ENCODE measurements around the gene AACS.
"Not testable (repeated sequence)": the region's sequence is repeated elsewhere in the genome, so short reads cannot be mapped to it uniquely, and the experiment has no call there.

Gene AACS

DNA sequence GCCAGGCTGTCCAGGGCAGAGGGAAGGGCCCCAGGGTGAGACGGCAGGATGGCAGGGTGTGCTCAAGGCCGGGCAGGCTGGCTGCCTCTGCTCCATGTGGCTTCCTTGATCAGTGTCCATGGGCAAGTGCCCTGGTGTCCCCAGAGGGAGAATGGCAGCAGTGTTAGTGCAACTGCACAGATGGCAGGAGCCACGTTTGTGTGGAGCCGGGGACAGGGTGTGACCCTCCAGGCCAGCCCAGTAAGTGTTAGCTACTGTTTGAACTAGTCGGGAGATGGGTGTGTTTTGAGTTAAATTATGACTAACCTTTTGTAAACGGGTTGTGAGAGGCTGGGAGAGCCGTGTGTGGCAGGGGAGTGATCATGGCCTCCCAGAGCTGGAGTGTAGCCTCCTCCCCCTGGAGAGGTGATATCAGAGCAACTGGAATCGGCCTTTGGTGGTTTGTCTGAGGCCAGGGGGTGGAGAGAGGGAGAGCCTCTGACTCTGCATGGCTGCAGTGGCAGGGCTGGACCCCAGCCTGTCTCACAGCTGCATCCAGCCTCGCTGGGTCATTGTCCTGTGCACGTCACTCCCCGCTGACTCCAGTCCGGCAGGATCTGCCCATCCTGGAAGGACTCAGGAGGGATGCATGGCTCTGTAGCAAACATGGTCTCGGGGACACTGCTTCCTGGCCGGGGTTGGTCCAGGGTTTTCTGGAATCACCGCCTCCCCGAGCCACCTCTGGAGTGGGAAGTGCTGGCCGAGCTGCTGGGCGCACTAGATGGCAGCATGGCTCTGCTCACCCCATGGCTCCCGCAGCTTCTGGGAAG lies 27.8 kb downstream of the AACS start:
- DNase-seq, result no peak

DNA sequence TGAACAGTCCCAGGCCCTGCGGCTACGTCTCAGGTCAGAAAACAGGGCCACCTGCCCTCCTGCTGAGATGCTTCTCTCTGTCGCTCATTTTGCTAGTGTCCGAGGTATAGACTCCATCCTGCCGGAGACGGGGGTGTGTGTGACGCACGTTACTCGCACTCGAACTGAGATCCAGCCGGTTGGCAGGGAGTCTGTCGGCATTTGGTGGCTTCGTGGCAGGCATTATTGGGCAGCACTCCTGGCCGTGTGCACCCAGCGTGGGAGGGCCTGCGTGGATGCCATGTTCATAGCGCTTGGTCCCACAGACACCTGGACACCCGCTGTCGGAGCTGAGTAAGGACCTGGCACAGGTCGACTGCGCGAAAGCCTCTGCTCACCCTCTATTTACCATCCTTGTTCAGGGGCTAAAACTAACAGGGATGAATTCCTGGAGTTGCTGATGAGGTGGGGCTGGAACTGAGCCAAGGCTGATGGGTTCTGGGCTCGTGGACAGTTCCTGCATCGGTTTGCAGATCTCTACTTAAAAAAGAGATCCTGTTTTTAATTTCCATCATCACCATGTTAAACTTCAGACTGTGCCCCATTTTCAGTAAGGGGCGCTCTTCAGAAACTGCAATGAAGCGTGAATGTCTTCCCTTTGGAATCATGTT lies 28.6 kb downstream of the AACS start:
- DNase-seq, result no peak

DNA sequence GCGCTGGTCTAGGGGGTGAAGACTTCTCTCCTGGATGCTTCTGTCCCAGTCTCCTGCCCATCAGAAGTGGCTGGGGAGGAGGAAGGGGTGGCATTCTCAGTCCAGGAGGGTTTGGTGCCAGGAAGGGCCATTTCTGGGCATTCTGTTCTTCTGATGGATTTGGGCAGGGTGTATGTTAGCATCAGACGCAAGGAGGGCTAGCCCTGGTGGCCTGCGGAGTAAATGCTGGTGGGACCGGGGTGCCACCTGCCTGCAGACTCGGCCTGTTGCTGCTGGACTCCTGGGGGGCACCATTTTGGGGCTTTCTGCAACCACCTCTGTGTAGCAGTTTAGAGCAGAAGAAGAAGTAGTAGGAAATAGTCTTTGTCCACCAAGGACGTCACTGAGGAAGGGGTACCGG lies 31.7 kb downstream of the AACS start:
- DNase-seq, result no peak

DNA sequence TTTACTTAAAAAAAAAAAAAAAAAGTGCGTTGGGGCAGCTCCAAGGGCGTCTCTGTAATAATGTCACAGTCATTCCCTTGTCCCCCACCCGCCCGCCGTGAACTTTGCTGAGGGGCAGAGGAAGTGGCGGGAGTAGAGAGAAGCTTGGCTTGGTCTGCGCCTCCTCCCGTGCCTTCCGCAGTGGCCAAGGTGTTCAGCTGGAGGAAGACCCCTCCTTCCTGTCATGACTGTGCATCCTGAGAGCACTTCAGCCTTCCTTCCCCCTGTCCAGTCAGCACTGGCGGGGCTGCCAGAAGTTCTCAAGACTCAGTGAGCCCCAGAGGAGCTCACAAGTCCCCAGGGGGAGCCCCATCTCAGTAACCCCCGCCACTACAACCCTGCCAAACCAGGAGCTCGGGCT lies 32.2 kb downstream of the AACS start:
- DNase-seq, result no peak

DNA sequence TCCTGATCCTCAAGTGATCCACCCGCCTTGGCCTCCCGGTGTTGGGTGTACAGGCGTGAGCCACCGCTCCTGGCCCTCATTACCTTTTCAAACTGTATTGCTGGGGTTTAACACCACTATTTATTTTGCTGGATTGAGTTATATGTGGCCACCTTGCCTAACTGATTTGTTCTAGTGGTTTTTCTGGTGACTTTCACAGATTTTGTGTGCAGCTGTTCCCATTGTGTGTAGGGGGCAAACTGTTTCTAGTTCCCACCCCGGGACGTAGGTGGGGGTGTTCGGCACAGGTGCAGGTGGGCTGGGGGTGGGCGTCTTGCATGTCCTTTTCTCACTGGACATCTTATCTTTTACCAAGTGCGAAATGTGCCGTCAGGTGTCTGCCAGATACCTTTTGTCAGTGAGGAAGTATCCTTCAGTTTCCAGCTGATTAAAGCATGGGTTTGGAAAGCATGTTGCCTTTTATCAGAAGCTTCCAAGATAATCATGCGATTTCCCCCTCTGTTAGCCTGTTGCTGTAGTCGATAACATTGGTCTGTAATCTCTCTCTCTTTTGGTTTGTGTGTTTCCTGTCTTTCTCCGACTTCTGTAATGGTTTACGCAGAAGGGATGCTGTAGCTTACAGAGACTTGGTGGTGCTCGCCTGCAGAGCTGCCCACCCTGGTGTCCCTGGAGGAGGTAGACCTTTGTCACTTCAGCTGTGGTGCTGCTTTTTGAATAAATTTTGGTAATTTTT lies 33.6 kb downstream of the AACS start:
- DNase-seq, result no peak

DNA sequence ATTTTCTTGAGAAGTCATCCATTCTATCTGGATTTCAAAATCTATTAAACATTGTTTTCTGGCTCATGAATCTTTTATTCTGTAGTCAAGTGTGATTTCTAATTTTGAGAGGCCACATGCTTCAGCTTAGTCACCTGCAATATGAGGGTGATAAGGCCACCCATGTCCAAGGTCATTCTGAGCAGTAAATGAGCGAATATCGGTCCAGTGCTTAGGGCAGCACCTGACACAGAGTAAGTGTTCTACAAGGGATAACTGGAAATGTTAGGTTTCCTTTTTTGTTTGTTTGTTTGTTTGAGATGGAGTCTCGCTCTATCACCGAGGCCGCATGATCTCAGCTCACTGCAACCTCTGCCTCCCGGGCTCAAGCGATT lies 34.2 kb downstream of the AACS start:
- DNase-seq, result no peak

DNA sequence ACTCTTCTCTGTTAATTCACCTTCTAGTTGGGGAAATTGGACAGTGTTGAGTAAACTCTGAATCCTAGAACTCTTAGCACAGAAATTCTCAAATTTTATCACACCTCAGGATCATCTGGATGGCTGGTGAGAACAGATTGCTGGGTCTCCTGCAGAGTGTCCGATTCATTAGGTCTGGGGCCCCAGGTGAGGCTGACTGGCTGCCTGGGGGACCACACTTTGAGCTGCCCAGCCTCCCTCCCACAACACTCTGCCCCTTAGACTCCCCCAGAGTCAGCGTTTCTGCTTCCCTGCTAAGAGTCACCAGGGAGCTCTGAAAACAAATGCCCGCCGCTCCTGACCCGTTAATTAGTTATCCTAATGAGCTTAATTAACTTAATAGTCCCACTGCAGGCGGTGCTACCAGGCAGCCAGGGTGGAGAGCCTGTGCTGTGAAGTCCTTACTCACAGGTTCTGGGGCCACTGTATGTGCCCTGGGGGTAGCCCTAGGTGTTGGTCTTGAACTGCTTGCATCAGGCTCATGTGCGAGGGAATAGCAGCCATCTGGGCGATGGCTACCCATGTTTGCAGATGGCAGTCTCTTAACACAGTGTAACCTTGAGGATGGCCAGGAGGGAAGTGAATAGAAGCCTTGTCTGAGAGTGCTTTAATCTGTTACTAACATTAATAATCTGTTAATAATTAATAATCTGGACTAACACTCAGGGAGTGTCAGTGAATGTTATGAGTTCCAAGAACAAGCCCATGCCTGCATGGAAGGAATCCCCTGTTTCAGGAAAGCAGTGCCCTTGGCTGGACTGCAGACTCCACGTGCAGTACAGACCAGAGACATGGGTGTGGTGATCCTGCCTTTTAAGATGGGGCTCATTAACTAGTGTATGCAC lies 35.6 kb downstream of the AACS start:
- DNase-seq, result no peak

DNA sequence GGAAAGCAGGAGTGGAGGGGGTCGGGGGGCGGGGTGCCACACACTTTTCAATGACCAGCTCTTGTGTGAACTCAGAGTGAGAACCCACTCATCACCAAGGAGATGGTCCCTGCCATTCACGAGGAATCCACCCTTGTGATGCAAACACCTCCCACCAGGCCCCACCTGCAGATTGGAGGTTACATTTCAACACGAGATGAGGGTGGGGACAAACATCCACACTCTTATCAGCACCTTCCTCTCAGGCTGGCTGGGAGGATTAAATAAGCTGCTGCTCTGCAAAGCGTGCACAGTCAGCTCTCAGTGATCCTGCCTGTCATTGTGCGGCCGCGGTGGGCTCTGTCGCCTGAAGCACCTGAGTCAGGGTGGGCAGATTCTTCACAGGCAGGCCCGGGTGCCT lies 39.7 kb downstream of the AACS start:
- DNase-seq, result no peak

DNA sequence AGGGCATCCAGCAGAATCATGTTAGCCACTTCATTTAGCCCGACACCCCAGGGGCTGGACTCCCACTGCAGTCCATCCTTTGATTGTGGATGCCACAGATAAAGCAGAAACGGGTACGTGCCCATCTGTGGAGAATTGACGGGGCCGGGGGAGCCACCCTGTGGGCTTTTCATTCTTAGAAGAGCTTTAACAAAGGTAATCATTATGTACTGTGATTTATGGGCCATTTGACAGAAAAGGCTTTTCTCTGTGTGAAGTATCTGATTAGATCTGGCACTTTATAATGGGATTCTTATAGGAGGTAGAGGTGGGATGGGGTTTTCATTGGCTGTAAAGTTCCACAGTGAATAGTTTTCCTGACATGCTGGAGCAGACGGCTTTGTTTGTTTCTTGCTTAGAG lies 40.4 kb downstream of the AACS start:
- no peak for DNase-seq

DNA sequence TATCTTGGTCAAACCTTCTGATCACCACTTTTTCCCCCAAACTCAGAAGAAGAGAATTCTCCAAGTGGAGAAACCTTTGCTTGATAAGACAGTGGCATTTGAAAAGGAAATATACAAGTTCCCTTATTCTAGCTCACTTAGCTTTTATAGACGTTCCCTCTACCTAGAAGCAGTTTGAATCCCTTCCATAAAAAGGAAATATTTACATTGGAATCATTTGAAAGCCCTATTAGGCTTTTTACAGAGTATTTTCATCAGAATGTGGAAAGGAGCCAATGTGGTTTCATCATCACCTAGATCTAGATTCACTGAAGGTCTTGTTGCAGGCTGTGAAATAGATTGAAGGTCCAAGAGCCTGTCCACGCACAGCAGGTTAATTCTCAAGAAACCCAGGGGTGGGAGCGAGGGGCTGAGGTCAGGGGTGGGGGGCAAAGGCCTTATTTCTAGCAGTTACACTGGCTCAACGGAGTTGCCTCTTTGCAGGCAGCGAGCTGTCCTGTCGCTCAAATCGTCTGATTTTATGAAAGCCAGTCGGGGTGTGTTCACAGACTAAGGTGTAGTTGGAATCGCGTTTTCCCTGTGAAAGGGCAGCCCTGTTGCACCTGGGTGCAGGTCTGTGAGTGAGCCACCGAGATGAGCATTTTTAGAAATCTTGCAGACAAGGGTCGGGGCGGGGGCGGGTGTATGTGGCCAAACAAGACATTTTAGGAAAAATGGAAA lies 45.6 kb downstream of the AACS start:
- no peak for DNase-seq

DNA sequence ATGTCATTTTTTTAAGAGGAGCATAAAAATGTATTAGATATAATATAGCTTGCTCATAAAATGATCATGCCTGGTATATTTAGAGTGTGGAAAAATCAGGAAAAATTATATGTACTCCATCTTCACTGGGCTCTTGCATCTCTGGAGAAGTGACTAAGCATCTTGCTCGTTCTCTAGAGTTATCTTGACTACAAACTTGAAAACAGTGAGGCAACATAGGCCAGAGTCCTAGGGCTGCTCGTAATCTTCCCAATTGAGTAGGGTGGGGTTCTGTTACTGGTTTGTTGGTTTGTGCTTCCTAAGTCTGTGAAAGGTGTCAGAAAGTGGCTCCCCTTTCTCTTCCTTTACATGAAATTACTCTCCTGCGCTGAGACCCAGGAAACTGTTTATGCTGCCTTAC lies 46.2 kb downstream of the AACS start:
- no peak for DNase-seq

DNA sequence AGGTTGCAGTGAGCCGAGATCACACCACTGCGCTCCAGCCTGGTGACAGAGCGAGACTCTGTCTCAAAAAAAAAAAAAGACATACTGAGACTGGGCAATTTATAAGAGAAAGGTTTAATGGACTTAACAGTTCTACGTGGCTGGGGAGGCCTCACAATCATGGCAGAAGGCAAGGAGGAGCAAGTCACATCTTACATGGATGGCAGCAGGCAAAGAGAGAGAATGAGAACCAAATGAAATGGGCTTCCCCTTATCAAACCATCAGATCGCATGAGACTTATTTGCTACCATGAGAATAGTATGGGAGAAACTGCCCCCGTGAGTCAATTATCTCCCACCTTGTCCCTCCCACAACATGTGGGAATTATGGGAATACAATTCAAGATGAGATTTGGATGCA lies 47.4 kb downstream of the AACS start:
- DNase-seq, result not testable (repeated sequence)

DNA sequence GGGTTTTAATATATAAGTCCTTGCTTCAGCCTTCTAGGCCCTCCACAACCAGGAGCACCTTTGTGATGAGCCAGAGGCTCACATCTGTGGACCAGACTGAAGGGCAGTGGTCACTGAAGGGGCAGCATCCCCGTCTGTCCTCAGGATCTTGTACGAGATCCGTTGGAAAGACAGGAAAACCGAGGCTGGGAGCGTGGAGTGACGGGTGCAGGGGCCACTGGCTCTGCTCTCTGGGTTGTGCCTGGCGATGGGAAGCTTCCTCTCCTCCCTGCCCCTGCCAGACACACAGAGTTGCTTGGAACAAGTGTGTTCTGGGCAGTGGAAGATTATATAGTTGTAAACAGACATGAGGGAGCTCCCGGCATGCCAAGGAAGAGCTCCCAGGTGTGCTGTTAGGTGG lies 48.0 kb downstream of the AACS start:
- no peak for DNase-seq

DNA sequence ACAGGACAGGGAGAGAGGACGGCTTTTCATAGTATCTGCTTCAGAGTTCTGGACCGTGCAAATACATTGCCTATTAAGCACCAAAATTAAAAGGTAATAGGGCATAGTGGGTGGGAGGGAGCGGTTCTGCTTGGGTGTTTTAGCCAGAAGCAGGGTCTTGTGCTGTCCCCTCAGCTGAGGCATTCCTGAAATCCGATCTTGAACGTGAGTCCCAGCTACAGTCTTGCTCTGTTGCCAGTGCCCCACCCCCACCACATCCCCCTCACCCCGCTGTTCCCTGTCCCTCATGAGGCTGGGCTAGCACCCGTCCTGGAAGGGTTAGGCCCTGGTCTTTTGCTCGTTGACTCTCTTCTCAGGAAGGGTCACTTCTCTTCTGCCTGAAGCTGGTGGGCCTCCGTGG lies 48.6 kb downstream of the AACS start:
- no peak for DNase-seq

DNA sequence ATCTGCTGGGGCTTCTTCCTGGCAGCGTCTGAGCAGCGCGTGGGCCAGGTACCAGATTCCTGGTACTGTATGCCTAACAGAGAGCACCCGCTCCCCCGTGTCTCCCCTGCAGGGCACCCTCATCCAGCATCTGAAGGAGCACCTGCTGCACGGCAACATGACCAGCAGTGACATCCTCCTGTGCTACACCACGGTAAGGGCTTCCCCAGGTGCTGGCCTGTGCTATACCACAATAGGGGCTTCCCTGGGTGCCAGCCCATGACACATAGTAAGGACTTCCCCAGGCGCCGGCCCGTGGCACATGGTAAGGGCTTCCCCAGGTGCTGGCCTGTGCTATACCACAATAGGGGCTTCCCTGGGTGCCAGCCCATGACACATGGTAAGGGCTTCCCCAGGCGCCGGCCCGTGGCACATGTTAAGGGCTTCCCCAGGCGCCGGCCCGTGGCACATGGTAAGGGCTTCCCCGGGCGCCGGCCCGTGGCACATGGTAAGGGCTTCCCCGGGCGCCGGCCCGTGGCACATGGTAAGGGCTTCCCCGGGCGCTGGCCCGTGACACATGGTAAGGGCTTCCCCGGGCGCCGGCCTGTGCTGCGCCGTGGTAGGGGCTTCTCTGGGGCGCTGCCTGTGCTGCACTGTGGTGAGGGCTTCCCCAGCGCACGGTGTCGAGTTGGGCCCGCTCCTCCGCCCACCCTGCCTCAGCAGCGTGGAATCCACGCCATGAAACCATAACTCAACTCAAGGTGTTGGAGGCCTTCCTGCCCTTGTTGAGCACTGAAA lies 49.3 kb downstream of the AACS start:
- DNase-seq, result no peak

DNA sequence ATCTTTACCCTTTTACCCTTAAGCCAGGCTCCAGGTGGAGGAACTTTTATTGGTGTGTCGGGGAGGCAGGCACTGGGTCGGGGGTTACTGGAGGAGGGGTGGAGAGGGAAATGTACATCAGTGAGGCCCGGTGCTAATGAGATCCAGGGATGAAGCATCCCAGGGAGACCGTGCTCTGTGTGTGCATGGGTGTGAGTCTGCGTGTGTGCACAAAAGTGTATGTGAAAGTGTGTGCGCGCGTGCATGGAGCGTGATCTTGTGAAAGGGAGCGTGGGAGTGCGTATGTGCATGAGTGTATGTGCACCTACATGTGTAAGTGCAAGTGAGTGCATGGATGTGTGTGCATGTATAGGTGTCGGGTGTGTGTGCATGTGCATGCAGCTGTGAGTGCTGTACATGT lies 55.3 kb downstream of the AACS start:
- DNase-seq, result no peak

DNA sequence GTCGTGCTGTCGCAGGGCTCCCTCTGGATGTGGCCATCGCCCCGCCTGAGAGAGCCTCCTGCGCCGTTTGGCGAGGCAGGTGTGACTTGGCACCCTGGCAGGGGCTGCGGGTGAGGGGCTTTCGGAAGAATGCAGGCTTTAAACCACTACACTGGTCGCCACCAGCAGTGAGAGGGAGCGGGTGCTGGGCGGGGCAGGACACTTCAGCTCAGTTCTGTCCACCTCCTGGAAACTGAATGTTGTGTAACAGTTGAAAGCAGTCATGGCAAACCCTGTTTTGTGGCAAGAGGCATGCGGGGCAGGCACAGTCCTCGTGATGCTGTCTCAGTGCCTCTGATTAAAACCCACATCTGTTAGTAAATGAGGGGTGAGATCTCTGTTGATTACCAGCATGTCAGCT lies 55.9 kb downstream of the AACS start:
- no peak for DNase-seq

DNA sequence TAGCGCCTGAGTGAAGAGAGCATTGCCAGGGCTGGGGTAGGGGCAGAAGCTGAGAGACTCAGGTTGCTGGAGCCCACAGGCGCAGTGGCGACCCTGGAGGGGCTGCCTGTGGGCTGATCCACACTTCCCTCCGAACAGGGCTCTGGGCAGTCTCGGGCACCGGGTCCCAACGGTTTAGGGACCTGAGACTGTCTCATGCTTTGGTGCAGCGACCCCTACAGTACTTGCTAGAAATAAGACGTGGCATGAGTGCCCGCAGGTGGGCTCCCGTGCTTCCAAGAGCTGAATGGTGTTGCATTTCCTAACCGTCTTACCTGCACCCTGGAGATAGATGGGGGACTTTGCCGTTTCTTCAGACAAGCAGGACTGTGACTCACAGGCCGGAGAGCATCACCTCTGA lies 57.4 kb downstream of the AACS start:
- no peak for DNase-seq

DNA sequence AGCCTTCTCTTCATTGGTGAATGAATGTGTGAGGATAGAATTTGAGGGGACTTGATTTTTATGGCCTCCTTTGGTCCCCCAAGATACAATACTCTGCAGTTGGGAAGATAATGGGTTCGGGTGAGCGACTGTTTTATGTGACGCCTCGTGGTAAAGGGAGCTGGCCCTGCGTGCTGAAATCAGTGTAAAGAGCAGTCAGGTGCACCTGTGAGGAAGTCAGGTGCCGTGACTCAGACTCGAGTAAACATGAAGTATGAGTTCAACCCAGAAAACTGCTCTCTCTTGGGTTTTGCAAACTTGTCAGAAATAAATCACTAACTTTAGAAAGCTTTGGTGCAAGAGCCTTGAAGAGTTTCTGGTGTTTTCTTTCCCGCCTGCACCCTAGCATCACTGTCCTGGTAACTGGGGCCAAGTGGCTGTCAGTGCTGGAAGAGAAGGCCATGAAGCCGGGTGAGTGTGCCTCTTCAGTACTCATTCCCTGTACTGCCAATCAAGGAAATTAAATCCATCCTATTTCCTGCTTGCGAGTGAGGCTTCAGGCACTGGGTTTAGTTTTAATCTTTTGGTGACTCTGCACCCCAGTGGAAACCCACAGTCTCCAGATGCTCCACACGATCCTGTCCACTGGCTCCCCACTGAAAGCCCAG lies 59.2 kb downstream of the AACS start:
- no peak for DNase-seq

DNA sequence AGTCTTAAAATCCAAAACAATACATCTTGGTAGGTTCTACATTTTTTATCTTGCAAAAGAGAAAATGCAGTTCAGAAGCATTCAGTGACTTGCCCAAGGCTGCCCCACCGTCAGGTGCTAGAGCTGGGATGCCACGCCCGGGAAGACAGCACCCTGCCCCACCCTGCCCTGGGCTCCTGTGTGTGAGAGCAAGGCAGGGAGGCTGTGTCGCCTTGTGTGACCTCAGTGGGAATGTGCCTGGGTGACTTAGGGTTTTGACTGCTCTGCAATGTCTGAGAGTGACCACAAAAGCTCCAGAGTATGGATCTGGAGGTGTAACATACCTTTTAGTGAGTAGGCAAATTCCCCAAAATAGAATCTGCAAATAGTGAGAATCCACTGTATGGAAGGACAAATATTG lies 60.0 kb downstream of the AACS start:
- no peak for DNase-seq

Data from inflammatory macrophage treated with lipopolysaccharide for 4 hours (primary cell).